ENCODE results near the gene PDE3B.
"Not testable (repeated sequence)": the region's sequence is repeated elsewhere in the genome, so short reads cannot be mapped to it uniquely, and the experiment has no call there.

The PDE3B gene

DNA sequence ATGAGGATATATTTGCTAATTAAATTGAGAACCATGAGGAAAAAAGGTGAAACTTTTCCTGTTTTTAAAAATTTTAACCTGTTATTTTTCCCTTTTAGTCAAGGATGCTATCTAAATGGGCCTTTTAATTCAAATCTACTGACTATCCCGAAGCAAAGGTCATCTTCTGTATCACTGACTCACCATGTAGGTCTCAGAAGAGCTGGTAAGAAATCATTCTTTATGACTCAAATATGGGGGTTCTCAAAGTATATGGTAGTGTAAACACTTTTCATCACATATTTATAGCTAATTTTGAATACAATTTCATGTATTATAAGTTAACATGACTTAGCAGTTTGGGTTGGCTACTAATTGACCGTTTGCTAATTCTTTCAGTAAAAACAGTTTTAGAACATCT, 160.2 kb downstream of the PDE3B start:
- no peak for DNase-seq (ENCODE audit: low read depth in 2 of 2)

DNA sequence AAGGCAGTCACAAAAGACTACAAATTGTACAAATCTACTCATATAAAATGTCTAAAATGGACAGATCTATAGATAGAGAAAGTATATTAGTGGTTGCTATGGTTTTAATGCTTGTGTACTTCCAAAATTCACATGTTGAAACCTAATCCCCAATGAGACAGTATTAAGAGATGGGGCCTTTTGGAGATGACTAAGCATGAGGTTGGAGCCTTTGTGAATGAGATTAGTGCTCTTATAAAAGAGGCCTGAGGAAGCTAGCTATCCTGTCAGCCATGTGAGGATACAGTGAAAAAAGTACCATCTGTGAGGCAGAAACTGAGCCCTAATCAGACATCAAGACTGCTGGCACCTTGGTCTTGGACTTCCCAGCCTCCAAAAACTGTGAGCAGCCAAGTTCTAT, 165.9 kb downstream of the PDE3B start:
- no peak for DNase-seq (ENCODE audit: low read depth in 2 of 2)

DNA sequence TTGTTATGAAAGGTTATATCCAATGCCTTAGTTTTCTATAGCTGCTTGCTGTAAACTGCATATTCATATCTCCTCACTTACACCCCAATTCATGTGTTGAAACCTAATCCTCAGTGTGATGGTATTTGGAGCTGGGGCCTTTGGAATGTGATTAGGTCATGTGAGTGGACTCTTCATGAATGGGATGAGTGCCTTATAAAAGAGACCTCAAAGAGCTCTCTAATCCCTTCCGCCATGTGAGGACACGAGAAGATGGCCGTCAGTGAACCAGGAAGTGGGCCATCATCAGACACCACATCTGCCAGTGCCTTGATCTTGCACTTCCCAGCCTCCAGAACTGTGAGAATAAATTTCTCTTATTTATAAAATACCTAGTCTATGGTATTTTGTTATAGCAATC, 169.2 kb downstream of the PDE3B start:
- no peak for DNase-seq (ENCODE audit: low read depth in 2 of 2)

GRCh38 chr11:14813516-14813915, 169.9 kb downstream of the PDE3B start:
- no peak for DNase-seq (ENCODE audit: low read depth in 2 of 2)

DNA sequence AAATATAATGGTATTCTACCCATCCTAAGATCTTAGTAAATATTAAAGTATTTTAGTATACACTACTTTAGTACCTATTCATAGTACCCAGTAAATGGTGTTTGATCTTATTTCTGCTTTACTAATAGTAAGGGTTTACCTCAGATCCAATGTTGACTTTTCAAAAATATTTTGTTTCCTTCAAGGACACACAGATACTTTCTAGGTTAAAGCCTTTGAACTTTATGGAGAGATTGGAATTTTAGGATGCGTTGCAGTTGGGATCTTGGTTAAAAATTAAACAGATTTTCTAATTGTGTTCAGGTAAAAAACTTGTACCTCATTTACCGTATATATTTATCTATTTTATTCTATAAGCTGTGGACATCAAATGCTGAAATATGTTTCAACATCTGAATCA, 175.2 kb downstream of the PDE3B start:
- DNase-seq (ENCODE audit: low read depth in 2 of 2): no peak

GRCh38 chr11:14819596-14819995, 176.0 kb downstream of the PDE3B start:
- DNase-seq (ENCODE audit: low read depth in 2 of 2): no peak

GRCh38 chr11:14821031-14821430, 177.4 kb downstream of the PDE3B start:
- DNase-seq (ENCODE audit: low read depth in 2 of 2): no peak

- no peak for DNase-seq (ENCODE audit: low read depth in 2 of 2)
Measured at GRCh38 chr11:14826600-14826999, 183.0 kb downstream of the PDE3B start.

DNA sequence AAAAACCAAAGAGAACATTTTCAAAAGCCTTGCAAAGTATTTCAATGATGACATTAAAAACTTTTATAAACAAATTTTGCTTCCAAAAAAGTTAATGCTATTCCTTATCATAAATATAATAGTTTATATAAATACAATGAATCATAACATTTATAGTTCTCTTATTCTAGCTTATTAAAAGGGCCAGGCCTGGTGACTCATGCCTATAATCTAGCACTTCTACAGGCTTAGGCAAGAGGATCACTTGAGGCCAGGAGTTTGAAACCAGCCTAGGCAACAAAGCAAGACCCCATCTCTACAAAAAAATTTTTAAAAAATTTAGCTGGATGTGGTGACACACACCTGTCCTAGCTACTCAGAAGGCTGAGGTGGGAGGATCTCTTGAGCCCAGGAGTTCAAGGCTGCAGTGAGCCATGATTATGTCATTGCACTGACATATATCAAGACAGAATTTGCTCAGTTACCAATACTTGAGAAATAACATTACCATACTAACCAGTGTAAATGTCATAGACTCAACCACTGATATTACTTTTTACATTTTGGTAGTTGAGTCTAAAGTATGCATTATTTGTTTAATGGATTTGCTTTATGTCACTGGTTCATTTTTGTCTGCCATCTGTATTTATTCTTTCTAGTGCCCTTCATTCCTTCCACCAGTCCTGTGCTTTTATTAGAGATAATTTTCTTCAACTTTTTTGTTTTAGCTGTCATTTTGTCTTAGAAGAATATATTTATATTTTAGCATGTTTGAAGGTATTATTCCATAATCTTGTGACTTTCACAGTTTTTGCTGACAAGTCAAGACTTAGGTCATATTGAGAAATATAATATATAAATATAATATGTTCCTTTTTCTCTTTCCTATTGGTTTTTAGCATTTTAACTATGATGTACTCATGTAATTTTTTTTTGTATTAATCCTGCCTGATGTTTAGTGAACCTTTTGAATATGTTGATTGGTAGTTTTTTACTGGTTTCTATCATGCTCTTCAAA, 192.2 kb downstream of the PDE3B start:
- DNase-seq (ENCODE audit: low read depth in 2 of 2): no peak

GRCh38 chr11:14842002-14842401, 198.4 kb downstream of the PDE3B start:
- DNase-seq (ENCODE audit: low read depth in 2 of 2): no peak

- no peak for DNase-seq (ENCODE audit: low read depth in 2 of 2)
Measured at GRCh38 chr11:14852571-14853177, 209.1 kb downstream of the PDE3B start.

GRCh38 chr11:14854057-14854456, 210.5 kb downstream of the PDE3B start:
- no peak for DNase-seq (ENCODE audit: low read depth in 2 of 2)

DNA sequence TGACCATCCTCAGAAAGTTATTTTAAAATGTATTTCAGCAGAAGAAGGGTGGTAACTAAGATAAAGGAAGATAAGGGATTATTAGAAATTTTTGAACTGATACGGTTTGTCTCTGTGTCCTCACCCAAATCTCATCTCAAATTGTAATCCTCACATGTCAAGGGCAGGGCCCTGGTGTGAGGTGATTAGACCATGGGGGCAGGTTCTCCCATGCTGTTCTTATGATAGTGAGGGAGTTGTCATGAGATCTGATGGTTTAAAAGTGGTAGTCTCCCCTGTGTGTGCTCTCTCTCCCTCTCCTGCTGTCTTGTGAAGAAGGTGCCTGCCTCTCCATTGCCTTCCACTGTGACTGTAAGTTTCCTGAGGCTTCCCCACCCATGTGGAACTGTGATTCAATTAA, 212.3 kb downstream of the PDE3B start:
- no peak for DNase-seq (ENCODE audit: low read depth in 2 of 2)

GRCh38 chr11:14857621-14858020, 214.0 kb downstream of the PDE3B start:
- DNase-seq (ENCODE audit: low read depth in 2 of 2): no peak

DNA sequence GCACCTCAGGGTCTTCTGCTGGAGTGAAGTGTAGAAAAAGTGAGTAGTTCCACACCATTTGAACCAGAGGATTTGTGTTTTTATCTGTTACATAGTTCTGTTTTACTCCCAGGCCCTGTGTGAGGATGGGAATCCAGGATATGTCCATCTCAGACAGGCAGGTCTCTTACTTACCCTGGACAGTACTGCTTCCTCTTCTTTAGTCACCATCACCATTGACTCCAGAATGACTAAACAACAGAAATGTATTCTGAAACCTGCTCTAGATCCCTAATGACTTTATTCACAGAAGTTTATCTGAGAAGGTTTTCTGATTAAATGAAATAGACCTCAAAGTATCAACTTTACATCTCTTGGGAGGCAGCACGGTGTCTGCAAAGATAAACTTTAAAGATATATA, 214.8 kb downstream of the PDE3B start:
- no peak for DNase-seq (ENCODE audit: low read depth in 2 of 2)

DNA sequence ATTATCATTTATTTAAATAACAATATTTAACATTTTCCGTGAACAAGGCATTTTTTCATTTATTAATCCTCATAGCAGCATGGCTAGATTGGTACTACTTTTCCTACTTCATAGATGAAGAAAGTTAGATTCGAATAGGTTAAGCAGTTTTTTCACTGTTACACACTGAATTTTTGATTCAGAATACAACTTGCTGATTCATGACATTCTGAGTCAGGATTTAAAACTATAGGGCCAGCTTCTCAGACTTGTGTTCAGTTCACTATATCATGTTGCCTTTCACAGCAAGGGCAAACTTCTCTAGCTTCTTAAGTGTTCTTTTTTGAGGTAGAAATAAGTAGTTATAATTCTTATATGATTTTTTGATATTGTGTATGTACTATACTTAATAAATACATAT, 216.9 kb downstream of the PDE3B start:
- DNase-seq (ENCODE audit: low read depth in 2 of 2): no peak

DNA sequence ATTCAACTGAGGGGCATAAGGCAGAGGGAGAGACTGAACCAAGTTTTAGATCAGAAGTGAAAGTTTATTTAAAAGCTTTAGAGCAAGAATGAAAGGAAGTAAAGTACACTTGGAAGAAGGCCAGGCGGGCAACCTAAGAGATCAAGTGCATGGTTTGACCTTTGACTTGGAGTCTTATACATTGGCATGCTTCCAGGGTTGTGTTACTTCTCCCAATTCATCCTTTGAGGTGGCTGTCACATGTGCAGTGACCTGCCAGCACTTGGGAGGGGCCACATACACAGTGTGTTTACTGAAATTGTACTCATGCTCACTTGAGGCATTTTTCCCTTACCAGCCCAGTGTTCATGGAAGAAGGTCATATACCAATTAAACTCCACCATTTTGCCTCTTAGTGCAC, 218.1 kb downstream of the PDE3B start:
- no peak for DNase-seq (ENCODE audit: low read depth in 2 of 2)

DNA sequence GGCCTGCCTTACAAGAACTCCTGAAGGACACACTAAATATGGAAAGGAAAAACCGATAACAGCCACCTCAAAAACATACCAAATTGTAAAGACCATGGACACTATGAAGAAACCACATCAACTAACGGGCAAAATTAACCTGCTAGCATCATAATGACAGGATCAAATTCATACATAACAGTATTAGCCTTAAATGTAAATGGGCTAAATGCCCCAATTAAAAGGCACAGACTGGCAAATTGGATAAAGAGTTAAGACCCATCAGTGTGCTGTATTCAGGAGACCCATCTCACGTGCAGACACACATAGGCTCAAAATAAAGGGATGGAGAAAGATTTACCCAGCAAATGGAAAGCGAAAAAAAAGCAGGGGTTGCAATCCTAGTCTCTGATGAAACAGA, 220.2 kb downstream of the PDE3B start:
- not testable (repeated sequence) for DNase-seq (ENCODE audit: low read depth in 2 of 2)

GRCh38 chr11:14872032-14872431, 228.4 kb downstream of the PDE3B start:
- no peak for DNase-seq (ENCODE audit: low read depth in 2 of 2)

DNA sequence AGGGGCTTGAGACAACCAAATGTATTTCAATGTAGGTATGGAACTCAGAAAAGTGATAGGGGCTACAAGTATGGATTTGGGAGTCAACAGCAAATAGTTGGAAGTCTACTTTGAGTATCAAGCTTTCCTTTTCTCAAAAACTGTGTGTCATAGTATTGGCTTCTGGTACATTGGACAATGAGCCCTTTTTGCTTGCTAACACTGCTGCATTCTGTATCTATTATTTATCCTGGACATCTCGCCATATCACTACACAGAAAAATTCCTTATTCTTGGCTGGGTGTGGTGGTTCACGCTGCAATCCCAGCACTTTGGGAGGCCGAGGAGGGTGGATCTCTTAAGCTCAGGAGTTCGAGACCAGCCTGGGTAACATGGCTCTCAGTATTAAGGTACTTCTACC, 230.0 kb downstream of the PDE3B start:
- DNase-seq (ENCODE audit: low read depth in 2 of 2): no peak

DNA sequence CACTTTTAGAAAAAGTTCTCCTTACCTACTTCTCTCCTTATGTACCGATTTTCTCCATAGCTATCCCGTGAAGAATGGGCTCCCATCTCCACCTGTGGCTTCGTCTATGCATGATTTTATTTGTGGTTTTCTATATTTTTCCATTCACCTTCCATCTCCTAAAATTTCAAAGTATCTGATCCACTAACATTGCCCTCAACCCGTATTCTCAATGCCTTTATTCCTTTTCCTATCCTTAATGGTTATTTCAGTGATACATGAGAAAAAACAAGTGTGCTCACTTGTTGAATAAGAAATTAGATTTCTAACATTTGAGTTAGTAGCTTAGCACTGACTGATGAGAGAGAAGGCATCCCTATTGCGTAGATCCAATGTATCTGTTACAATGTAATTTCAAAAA, 231.6 kb downstream of the PDE3B start:
- DNase-seq (ENCODE audit: low read depth in 2 of 2): no peak

DNA sequence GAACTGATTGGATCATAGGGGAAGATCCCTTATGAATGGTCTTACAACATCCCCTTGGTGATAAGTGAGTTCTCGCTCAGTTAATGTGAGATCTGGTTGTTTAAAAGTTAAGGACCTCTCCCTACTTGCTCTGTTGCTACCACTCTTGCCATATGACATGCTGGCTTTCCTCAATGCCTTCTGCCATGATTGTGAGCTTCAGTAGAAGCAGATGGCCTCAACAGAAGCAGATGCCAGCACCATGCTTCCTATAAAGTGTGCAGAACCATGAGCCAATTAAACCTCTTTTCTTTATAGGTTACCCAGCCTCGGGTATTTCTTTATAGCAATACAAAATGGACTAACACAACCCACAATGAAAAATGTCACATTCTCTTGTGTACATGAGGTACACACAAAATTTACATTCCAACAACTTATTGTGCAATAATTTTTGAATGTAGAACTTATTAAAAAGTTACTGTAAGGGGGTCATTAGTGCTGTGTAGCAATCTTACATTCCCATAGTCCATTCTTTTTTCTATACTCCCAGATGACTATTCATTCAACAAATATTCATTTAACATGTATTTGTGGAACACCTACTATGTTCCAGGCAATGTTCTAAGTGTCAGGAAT, 238.1 kb downstream of the PDE3B start:
- no peak for DNase-seq (ENCODE audit: low read depth in 2 of 2)

DNA sequence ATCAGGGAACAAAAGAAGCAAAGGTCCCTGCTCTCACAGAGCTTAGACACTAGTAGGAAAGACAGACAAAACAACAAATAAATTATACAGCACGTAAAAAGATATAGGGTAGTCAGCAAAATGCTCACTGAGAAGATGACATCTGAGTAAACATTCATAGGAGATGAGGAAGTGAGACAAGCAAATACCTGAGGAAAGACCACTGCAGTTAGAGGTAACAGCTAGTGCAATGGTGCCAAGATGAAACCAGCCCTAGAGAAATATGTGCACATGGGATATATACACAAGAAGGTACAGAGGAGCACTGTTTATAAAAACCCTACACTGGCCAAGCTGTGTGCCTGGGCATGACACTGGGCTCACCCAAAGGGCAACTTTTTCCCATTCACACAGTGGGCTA, 238.6 kb downstream of the PDE3B start:
- DNase-seq (ENCODE audit: low read depth in 2 of 2): no peak
